GM19468 (cell line): ENCODE measurements around the gene SYPL2.
A peak's percentile ranks its signal among the peaks of the same experiment; 100 is the strongest.
"Not testable (repeated sequence)": the region's sequence is repeated elsewhere in the genome, so short reads cannot be mapped to it uniquely, and the experiment has no call there.

ENCODE experiments used
- ATAC-seq: cut with Tn5 transposase; IDR thresholded peaks from one replicate; pipeline ENCODE4 v1.9.1; 2021; ENCODE audit warnings: mild to moderate bottlenecking, moderate library complexity, moderate number of reproducible peaks; ENCODE audit not compliant: unreplicated experiment; ENCODE audit errors: extremely low read depth

The SYPL2 gene

DNA sequence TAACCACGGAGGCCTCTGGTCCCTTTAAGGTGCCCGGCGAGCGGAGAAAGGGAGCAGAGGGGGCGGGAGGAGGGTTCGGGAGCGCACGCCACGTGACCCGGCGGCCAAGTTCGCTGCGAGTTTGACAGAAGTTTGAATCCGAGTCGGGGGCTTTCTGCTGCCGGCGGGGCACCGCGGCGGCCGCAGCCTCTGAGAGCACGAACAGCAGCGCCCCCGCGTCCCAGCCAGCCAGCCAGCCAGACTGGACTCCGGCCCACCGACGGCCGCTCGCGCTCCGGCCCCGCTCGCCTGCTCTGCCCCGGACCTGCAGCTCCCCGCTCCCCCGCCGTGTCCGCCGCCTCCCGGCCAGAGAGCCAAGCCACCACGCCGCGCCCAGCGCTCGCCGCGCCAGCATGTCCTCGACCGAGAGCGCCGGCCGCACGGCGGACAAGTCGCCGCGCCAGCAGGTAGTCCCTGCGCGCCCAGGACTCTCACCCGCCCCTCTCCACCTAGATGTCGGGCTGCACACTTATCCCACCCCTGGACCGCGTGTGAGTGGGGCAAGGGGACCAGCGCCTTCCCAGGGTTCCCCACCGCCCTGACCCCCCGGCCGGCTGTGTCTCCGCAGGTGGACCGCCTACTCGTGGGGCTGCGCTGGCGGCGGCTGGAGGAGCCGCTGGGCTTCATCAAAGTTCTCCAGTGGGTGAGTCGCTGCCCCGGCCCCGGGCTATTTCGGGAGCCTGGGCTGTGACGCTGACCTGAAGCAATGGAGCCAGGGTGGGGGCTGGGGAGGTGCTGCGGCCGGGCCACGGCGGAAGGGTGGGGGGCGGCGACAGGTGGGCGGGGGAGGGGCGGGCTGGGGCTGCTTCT is at the start of gene SYPL2:
SYPL2 (plus strand) TSS at position 95 of the 849 bp plus-strand sequence; CDS start at position 393, 298 bp downstream.
- no peak for ATAC-seq

DNA sequence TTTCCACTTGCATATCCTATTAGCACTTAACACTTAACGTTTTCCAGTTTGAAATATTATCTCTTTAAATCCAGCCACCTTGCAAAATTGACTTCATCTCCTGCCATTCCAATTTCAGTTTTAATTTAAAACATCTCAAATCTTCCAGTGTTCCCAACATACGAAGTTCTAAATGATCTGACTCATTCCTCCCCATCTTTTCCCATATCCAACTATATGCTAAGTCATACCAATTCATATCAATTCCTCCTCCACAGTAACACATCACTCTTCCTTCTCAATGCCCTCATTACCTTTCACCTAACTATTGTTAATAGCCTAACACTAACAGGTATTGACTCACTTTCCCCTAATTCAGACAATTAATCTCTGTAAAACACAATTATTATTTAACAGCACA is 42.8 kb upstream of the SYPL2 start:
- ATAC-seq, result no peak

DNA sequence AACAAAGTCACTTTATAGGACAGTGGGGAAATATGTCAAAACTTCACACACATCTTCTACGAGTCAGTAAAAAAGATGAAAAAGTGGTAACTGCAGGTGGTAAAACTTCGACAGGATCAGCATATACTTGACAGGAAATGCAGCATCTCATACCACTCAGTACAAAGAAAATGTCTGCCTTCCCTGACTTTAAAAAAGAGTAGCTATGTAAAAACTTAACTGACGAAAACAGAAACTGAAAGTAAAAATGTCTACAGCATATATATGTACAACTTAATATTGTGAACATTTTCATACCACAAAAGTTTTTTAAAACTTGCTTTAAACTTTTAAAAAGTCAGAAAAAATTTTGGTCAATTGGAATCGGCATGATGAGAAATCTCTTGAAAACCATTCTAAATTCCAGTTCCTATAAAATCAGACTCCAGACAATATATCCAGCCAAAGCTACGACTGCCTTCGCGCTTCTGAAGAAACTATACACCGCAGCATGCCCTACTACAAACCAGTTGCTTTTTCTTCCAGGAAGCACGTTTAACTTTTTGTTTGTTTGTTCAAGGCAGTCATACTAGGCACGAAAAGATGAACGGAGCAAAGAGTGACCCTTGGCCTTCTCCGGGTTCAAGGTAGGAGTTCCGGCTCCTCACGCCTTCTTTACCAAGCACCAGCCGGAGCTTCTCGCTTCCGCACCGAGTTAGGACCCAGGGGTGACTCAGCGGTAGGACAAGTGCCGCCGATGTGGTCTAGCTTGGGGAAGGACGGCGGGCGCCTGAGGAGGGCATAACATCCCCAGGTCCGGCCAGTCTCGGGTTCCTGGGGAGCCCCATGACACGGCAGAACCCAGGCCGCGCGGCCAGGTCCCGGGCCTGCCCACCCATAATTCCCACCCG is 40.7 kb upstream of the SYPL2 start:
- no peak for ATAC-seq

DNA sequence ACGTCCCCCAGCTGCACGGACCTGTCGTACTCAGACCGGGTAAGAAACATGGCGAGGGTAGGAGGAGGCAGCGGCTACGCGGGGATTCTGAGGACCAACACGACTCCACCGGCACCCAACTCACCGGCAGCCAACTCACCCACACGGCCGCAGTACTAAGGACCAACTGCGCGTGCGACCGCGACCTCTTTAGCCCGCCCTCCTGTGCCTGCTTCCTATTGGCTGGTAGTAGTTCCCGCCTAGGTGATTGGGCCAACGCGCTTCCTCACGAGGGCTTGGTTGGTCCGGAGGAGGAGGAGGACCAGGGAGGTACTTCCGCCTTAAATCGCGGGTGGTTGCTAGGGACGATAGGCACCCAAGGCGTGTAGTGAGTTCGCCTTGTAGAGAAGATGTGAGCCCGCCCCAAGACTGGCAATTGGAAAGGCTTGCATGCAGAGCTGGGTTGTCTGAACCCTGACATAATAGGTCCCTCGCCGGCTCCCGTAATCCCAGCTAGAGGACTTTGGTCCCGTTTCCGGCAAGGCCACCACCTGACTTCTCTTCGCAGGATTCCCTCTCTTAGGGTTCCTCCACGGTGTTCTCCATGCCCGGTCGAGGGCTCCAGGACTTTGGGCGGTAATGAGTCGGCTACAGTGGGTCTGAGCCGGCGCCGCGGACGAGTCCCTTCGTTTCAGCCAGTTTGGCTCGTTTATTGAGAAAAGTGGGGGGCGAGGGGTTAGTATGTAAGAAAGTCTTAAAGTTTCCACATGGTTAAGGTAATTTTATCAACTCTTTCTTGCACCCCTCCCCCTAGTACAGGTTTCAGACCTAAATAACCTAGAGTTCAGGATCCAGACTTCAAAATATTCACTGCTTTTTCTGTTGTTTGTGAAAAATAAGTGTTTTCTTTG is 39.8 kb upstream of the SYPL2 start, which contains the start of gene PSMA5:
PSMA5 (minus strand) TSS at position 168 of the 890 bp plus-strand sequence; CDS start at position 50, 118 bp downstream.
- peak; percentile 95 for ATAC-seq

DNA sequence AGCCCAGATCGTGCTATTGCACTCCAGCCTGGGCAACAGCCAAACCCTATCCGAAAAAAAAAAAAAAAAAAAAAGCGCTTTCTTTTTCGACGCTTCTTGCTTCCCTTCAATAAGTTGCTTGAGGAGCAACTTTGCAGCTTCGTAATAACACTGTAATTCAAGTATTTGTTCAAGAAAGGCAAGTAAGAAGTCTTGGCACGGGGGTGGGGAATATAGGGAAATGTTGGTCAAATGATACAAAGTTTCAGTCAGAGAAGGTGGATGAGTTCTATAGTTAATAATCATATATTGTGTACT is 39.2 kb upstream of the SYPL2 start:
- ATAC-seq, result no peak

DNA sequence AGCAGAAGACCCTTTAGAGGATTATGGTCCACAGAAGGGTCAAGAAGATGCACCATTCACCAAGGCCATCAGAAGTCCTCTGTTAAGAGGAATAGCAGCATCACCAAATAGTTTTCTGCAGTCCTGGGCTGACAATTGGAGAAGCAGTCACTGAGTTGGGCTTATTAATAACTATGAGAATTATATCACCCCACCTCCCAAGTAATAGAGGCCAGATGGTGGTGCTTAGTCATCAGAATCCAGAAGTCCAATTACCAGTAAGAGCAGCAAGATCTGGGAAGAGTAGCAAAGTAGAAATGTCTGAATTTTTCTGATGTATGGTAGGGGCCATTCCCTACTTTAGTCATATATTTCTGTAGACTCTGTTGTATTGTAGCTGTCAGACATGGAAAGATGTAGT is 34.0 kb upstream of the SYPL2 start:
- no peak for ATAC-seq

DNA sequence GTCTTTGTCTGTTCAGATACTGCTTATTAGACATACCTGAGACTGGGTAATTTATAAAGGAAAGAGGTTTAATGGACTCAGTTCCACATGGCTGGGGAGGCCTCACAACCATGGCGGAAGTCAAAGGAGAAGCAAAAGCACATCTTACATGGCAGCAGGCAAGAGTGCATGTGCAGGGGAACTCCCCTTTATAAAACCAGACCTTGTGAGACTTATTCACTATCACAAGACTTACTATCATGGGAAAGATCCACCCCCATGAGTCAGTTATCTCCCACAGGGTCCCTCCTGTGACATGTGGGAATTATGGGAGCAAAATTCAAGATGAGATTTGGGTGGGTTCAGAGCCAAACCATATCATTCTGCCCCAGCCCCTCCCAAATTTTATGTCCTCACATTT is 33.0 kb upstream of the SYPL2 start:
- no peak for ATAC-seq

DNA sequence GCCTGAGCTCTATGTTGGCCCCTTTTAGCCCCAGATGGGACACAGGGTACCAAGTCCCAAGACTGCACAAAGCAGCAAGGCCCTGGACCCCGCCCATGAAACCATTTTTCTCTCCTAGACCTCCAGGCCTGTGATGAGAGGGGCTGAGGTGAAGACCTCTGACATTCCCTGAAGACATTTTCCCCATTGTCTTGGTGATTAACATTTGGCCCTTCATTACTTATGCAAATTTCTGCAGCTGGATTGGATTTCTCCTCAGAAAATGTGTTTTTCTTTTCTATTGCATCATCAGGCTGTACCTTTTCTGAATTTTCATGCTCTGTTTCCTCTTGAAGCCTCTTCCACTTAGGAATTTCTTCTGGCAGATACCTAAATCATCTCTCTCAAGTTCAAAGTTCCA is 31.9 kb upstream of the SYPL2 start:
- no peak for ATAC-seq

DNA sequence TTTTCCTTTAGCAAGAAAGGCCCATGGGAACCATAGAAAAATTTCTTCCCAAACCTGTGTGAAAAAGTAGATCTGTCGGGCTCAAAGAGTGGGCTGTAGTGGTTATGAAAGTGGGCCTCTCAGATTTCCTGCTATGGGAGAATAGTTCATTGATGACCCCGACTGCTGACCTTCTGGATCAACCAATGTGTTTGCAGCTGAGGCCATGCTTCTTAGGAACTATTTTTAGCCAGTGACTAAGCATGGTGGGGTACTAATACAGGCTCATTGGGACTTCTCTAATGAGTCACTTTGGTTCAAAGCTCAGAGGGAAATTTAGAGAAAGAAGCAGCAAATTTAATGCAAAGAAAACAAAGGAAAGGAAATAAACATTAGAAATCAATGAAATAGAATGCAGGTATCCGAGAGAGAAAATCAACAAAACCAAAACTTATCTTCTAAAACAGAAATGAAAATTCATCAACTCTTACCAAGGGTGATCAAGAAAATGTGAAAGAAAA is 27.5 kb upstream of the SYPL2 start:
- no peak for ATAC-seq

DNA sequence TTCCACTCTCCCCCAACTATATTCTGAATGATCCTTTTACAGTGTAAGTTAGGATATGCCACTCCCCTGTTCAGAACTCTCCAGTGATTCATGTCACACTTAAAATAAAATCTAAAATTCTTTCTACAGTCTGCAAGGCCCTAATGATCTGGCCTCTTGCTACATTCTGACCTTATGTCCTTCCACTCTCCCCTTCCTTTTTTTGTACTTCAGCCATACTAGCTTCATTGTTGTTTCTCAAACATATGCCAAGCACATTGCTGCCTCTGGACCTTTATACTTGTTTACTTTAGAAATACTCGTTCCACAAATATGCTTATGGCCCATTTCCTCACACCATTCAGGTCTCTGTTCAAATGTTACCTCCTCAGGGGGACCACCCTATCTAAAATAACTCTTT is 25.3 kb upstream of the SYPL2 start:
- no peak for ATAC-seq

DNA sequence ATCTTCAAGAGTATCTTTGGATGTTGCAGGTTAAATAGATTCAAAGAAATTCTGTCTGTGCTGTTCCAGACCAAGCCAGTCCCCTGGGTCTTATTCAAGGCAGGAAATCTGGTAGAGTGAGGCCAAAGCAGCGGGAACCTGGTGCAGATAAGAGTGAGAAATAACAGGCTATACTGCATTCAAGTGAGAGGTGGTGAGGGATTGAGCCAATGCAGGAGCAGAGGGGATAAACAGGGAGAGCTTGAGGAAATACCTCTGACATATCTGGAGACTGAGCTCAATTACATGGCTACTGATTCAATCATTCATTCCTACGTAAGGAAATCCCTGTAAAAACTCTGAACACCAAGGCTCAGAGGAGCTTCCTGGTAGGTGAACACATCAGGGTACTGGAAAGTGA is 22.9 kb upstream of the SYPL2 start:
- ATAC-seq, result no peak

DNA sequence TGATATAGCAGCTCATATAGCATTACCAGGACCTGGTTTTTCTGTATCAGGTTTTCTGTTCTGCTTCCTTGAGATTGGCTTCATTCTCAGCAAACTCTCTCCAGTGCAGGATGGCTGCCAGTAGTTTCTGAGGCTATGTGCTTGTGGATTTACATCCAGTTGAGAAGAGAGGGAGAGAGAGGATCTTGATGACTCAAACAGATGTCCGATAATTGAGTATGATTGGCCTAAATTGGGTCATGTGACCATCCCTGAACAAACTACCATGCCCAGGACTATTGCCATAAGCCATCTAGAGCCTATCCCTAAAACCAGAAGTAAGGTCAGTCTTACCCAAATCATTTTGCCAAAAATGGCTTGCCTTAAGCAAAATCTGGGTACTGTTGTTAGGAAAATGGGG is 22.0 kb upstream of the SYPL2 start:
- no peak for ATAC-seq

DNA sequence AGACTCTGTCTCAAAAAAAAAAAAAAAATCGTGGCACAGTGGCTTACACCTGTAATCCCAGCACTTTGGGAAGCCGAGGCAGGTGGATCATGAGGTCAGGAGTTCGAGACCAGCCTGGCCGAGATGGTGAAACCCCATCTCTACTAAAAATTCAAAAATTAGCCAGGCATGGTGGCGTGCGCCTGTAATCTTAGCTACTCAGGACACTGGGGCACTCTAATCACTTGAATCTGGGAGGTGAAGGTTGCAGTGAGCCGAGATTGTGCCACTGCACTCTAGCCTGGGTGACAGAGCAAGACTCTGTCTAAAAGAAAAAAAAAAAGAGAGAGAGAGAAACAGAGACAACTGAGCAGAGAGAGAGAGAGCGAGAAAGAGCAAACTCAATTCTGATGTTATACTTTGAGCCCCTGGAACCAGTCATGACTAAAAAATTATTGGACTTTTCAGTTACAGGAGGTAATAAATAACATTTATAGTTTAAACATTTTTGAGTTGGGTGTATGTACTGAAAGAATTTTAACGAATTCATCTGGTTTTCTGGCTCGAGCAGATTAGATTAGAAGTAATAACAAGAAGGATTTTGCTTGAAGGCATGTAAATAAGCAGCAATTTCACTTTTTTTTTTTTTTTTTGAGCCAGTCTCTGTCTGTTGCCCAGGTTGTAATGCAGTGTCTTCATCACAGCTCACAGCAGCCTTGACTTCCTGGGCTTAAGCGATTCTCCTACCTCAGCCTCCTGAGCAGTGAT is 20.2 kb upstream of the SYPL2 start:
- ATAC-seq, result not testable (repeated sequence)

DNA sequence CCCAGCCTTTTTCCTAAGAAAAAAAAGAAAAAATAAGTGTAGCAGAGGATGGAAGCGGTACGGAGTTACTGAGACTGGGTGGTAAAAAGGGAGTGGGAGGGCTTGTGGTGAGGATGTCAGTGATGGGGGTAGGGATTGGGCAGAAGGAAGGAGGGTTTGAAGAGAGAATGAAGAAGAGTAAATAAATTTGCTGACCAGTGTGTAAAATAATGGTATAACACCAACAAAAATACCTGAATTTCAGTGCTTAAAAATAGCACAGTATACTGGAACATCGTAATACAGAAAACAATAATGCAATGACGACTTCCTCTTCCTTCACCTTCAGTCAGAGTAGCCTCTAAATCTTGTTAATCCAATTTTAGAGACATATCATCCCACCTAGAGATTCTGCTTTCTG is 18.8 kb upstream of the SYPL2 start:
- no peak for ATAC-seq

DNA sequence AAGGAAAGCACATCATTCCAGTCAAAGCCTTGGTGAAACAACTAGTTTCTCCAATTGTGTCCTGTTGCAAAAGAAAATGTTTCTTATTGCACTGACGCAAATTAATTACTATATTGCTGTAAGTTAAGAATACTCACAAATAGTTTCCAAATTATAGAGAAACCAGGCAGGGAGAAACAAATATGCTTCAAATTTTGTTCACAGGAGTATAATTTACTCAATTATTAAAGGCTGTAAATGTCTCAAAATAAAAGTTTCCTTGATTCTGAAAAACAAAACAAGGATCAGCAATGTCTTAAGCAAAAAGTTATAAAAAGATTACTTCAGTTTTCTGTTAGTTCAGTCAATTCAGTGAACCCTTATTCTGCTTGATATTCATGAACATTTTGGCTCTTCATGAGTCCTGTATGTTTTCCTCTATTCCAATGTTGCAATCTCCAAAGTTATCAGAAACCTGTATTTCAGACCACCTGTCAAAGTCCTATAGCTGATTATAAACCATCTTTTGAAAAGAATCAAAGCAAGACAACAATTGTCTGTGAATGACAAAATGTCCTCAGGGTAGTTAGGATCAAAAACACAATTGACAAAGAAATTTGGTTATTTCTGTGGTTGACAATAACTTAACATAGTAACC is 11.7 kb upstream of the SYPL2 start:
- no peak for ATAC-seq

DNA sequence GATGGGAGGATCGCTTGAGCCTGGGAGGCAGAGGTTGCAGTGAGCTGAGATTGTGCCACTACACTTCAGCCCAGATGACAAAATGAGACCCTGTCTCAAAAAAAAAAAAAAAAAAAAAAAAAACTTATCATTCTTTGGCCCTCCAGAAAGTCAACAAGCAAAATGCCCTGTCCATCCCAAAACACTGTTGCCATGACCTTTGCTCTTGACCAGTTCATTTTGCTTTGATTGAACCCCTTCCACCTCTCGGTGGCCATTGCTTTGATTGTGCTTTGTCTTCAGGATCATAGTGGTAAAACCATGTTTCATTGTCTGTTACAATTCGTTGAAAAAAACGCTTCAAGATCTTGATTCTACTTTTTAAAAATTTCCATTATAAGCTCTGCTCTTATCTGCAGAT is 8.5 kb upstream of the SYPL2 start:
- no peak for ATAC-seq

DNA sequence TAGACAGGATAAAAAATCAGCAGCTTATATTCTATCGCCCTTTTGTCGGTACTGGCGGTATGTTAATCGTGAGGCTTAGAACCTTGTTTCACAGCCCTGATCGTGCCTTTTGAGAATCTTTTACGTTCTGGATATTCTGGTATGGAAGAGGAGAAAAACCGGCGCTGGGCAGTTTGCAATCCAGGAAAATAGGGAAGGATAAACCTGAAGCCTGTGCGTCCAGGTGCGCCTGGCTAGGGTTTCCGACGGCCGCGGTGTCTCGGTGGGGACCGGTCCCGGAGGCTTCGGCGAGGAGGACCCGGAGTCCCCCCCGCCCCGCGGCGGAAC is 258 bp upstream of the SYPL2 start:
- no peak for ATAC-seq

DNA sequence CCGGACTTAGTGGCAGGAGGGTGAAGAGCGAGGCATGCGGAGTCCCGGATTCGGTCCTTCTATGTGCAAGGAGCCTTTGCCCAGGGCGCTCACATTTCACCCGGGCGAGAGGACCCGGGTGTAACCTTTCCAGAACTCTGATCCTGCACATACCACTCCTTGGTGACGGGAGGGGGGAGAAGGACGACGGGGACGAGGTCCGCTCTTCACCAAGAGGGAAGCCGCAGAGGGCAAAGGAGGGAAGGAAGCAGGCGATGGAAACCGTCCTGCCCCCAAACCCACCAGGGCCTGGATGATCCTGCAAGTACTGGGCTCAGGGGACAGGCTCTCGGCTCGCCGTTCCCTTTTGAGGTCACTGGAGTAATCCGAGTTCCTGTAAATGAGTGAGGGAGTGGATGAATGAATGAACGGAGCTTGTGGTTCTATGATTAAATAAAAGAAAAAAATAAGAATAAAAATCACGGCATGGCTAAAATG is 993 bp downstream of the SYPL2 start:
- ATAC-seq, result no peak

DNA sequence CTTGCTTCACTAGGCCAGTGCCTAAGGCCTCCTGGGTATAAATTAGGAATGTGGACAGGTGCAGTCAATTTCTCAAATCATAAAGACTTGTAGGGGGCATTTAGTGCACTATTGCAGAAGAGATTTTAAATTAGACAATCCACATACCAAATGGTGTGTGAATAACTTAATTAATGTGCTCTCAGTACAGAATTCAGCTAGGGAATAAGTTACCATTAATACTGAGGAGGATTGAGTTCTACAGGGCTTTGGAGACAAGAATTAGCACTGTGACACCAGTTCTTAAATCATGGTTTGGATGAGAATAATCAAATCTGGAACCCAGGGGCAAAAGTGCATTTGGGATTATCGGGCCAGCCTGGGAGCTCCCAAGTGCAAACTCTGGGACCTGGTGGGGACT is 1.7 kb downstream of the SYPL2 start:
- no peak for ATAC-seq
